ENCODE results near the gene PLCH1.

- TF ChIP-seq CTCF (IDR thresholded peaks at IDR 0.05), result no peak
- no peak for TF ChIP-seq POLR2A (IDR thresholded peaks at IDR 0.05)
- no peak for TF ChIP-seq EP300 (IDR thresholded peaks at IDR 0.05)
Observed at GRCh38 chr3:155334914-155335723, 409.8 kb downstream of the PLCH1 start.

Data from ovary (tissue), 3 donors.